GM12873 (cell line): ENCODE results near the gene KITLG.

Source experiments
- CTCF ChIP-seq: IDR thresholded peaks from 2 replicates; pipeline ENCODE4 v1.5.1; 2012; ENCODE audit warnings: low read depth, mild to moderate bottlenecking, moderate library complexity, low read length, control low read depth; ENCODE audit not compliant: insufficient read depth; ENCODE audit errors: missing control alignments

Gene KITLG

GRCh38 chr12:88538250-88538649 lies 42.0 kb downstream of the KITLG start:
- TF ChIP-seq CTCF: no peak

GRCh38 chr12:88530868-88531267 lies 49.4 kb downstream of the KITLG start:
- no peak for TF ChIP-seq CTCF

GRCh38 chr12:88529531-88530488 lies 50.5 kb downstream of the KITLG start:
- TF ChIP-seq CTCF: no peak

GRCh38 chr12:88522961-88523360 lies 57.3 kb downstream of the KITLG start:
- TF ChIP-seq CTCF: no peak

- TF ChIP-seq CTCF: no peak
Measured at GRCh38 chr12:88520436-88520820, 59.8 kb downstream of the KITLG start.

- TF ChIP-seq CTCF: no peak
Measured at GRCh38 chr12:88519802-88520435, 60.4 kb downstream of the KITLG start.

GRCh38 chr12:88518863-88519403 lies 61.3 kb downstream of the KITLG start:
- TF ChIP-seq CTCF: no peak
